Keratinocyte (primary cell): ENCODE results near the gene PTDSS2. TPM values are rescaled to one million over a fixed set of nuclear protein-coding genes. Genes with fewer than 3 reads are reported as not detected.
"Not testable (repeated sequence)": the region's sequence is repeated elsewhere in the genome, so short reads cannot be mapped to it uniquely, and the experiment has no call there.

Experiments
- DNase-seq: peaks from one replicate; pipeline ENCODE4 v3.0.0-alpha.2; 2011; ENCODE audit warnings: low read depth, missing footprints, low spot score
- FAIRE-seq: peaks from 2 replicates; lab custom pipeline; 2011; peaks lifted over from hg19 to GRCh38; lab: Jason Lieb, UNC
- H2AFZ ChIP-seq: 2 replicates; pipeline ENCODE4 v1.6.0; 2012; ENCODE audit warnings: low read length, control low read depth, inconsistent platforms; ENCODE audit not compliant: control insufficient read depth
- H3K27ac ChIP-seq: 2 replicates; pipeline ENCODE4 v1.5.1; 2011; ENCODE audit warnings: low read length; ENCODE audit not compliant: control insufficient read depth, insufficient read depth
- H3K27me3 ChIP-seq: 3 replicates; pipeline ENCODE4 v1.6.0; 2011; ENCODE audit warnings: low read length; ENCODE audit not compliant: control insufficient read depth, insufficient read depth; ENCODE audit errors: extremely low read depth
- H3K36me3 ChIP-seq, 2 experiments: 2 replicates in 1 of 2; 3 replicates in 1 of 2; pipeline ENCODE4 v1.5.1; 2011; ENCODE audit warnings: low read length in 2 of 2, mild to moderate bottlenecking in 1 of 2; ENCODE audit not compliant: control insufficient read depth in 2 of 2, insufficient read depth in 2 of 2; ENCODE audit errors: extremely low read depth in 1 of 2
- H3K4me1 ChIP-seq: 3 replicates; pipeline ENCODE4 v1.5.1; 2011; ENCODE audit warnings: low read length; ENCODE audit not compliant: control insufficient read depth, insufficient read depth; ENCODE audit errors: extremely low read depth
- H3K4me2 ChIP-seq: 3 replicates; pipeline ENCODE4 v1.6.0; 2011; ENCODE audit warnings: low read depth, low read length; ENCODE audit not compliant: control insufficient read depth, insufficient read depth; ENCODE audit errors: extremely low read depth
- H3K4me3 ChIP-seq, 3 experiments: fragments of 200-600 bp in 1 of 3; sonication (generic) in 1 of 3; 2 replicates in 2 of 3; 3 replicates in 1 of 3; pipeline ENCODE4 v1.5.1; 2011 to 2016; ENCODE audit warnings: low read length in 3 of 3, mild to moderate bottlenecking in 3 of 3, control low read depth in 2 of 3, inconsistent platforms in 1 of 3, low read depth in 1 of 3, mixed read lengths in 1 of 3, mixed run types in 1 of 3, moderate library complexity in 1 of 3; ENCODE audit not compliant: control insufficient read depth in 2 of 3, insufficient read depth in 2 of 3; ENCODE audit errors: extremely low read depth in 1 of 3
- H3K79me2 ChIP-seq: 2 replicates; pipeline ENCODE4 v1.6.0; 2012; ENCODE audit warnings: low read length; ENCODE audit not compliant: control insufficient read depth, insufficient read depth
- H3K9ac ChIP-seq: 3 replicates; pipeline ENCODE4 v1.6.0; 2011; ENCODE audit warnings: low read length; ENCODE audit not compliant: control insufficient read depth, insufficient read depth; ENCODE audit errors: extremely low read depth
- H3K9me1 ChIP-seq: 3 replicates; pipeline ENCODE4 v1.6.0; 2011; ENCODE audit warnings: low read length; ENCODE audit not compliant: control insufficient read depth, insufficient read depth; ENCODE audit errors: extremely low read depth
- H3K9me3 ChIP-seq: 2 replicates; pipeline ENCODE4 v1.5.1; 2012; ENCODE audit warnings: low read depth, low read length; ENCODE audit not compliant: control insufficient read depth
- H4K20me1 ChIP-seq: 3 replicates; pipeline ENCODE4 v1.6.0; 2011; ENCODE audit warnings: low read length; ENCODE audit not compliant: control insufficient read depth, insufficient read depth; ENCODE audit errors: extremely low read depth
- CTCF ChIP-seq, 3 experiments: IDR thresholded peaks in 1 of 3; conservative IDR thresholded peaks in 1 of 3; optimal IDR thresholded peaks in 1 of 3; 2 replicates in 2 of 3; 3 replicates in 1 of 3; pipeline versions ENCODE3 to v1.5.1; 2011; ENCODE audit warnings: low read length in 3 of 3, mild to moderate bottlenecking in 3 of 3, moderate library complexity in 2 of 3, control low read depth in 1 of 3, inconsistent platforms in 1 of 3; ENCODE audit not compliant: insufficient read depth in 2 of 3; ENCODE audit errors: extremely low read depth in 1 of 3
- EZH2 ChIP-seq: IDR thresholded peaks from one replicate; pipeline ENCODE4 v1.6.1; 2012; ENCODE audit warnings: inconsistent platforms, mild to moderate bottlenecking, low read length, moderate library complexity
- dilution Hi-C: fragments of 300-500 bp; cut with MboI; formaldehyde crosslinking; loops from one replicate; pipeline ENCODE4 v1.7.0; 2020; ENCODE audit warnings: low sequenced_read_pairs; ENCODE audit not compliant: extremely low pct_ligation_motif_present
- polyA plus RNA-seq, 5 experiments: library from polyadenylated mRNA; depleted of rRNA in 3 of 5; stranded (reverse) in 3 of 5; stranded (forward) in 1 of 5; unstranded in 1 of 5; fragments of >200 nt; gene quantifications; 1 replicate in 1 of 5; 2 replicates in 3 of 5; 3 replicates in 1 of 5; pipeline versions ENCODE4 v1.2.1 to v1.2.3, GENCODE V29; 2011 to 2012; ENCODE audit warnings: missing spikeins in 2 of 5, low read depth in 1 of 5, low replicate concordance in 1 of 5

Gene PTDSS2
- polyA plus RNA-seq, 1 donor (not counting 4 experiments of a cell fraction or from before 2014, with no cell fraction given), result 21.6 TPM

- H3K79me2 ChIP-seq, H4K20me1 ChIP-seq, H3K4me2 ChIP-seq, H3K9me1 ChIP-seq, dilution Hi-C loops, H3K4me3 ChIP-seq, DNase-seq, H3K36me3 ChIP-seq, H3K27me3 ChIP-seq, H3K27ac ChIP-seq, H3K9ac ChIP-seq, FAIRE-seq, H2AFZ ChIP-seq, H3K9me3 ChIP-seq: not testable (repeated sequence)
- peaks cover 17% of the 10 kb centered on the region for H3K4me1 ChIP-seq
Observed at GRCh38 chr11:411520-411919, 38.6 kb upstream of the PTDSS2 start.

- Histone ChIP-seq H3K36me3 (peaks cover 0 to 4% of the 10 kb centered on the region in 2 experiments), H3K9ac (no peak overlapping the region), H3K4me3 (no peak overlapping the region), H4K20me1 (peaks cover 7% of the 10 kb centered on the region), H3K27ac (no peak overlapping the region), H3K4me2 (no peak overlapping the region), H3K9me1 (no peaks in the 10 kb centered on the region), H3K4me1 (peaks cover 19% of the 10 kb centered on the region), H3K27me3 (peaks cover 4% of the 10 kb centered on the region), H3K9me3 (no peaks in the 10 kb centered on the region), H2AFZ (no peak overlapping the region), H3K79me2 (no peaks in the 10 kb centered on the region)
- DNase-seq (no peak), FAIRE-seq (no peak)
- dilution Hi-C loops, result no loop called here
- TF ChIP-seq CTCF (optimal IDR thresholded peaks at IDR 0.05 in 1 of 3, IDR thresholded peaks at IDR 0.05 in 1 of 3, conservative IDR thresholded peaks at IDR 0.05 in 1 of 3; ENCODE audit: extremely low read depth in 1 of 3, insufficient read depth in 2 of 3, low read length in 3 of 3), result no peak
- no peak for TF ChIP-seq EZH2
Observed at GRCh38 chr11:412641-413119, 37.4 kb upstream of the PTDSS2 start.
